Muscle layer of colon (tissue), 2 donors: ENCODE results near the gene PTGER1.
A peak's percentile ranks its signal among the peaks of the same experiment; 100 is the strongest.

Source experiments
- H3K27ac ChIP-seq: one replicate; pipeline ENCODE4 v1.7.0; 2013; ENCODE audit warnings: low read depth, mild to moderate bottlenecking, low read length, moderate library complexity
- H3K27me3 ChIP-seq, 2 donors: one replicate each; pipeline ENCODE4 v1.7.0; 2013; ENCODE audit warnings: low read length in 2 of 2, mild to moderate bottlenecking in 2 of 2; ENCODE audit not compliant: insufficient read depth in 2 of 2, control insufficient read depth in 1 of 2
- H3K36me3 ChIP-seq: one replicate; pipeline ENCODE4 v1.7.0; 2013; ENCODE audit warnings: mild to moderate bottlenecking, low read length; ENCODE audit not compliant: insufficient read depth
- H3K4me1 ChIP-seq: one replicate; pipeline ENCODE4 v1.7.0; 2013; ENCODE audit warnings: mild to moderate bottlenecking, low read length; ENCODE audit not compliant: insufficient read depth
- H3K4me3 ChIP-seq, 2 donors: one replicate each; pipeline ENCODE4 v1.7.0; 2013; ENCODE audit warnings: low read length in 2 of 2, low read depth in 1 of 2, mild to moderate bottlenecking in 1 of 2, moderate library complexity in 1 of 2
- H3K9ac ChIP-seq: one replicate; pipeline ENCODE4 v1.7.0; 2013; ENCODE audit warnings: low read length
- H3K9me3 ChIP-seq: one replicate; pipeline ENCODE4 v1.7.0; 2013; ENCODE audit warnings: mild to moderate bottlenecking, low read length
- donor health status: abdominal sarcoma.
- donor health status: Adenocarcinoma of cecum.

Gene PTGER1

GRCh38 chr19:14446336-14447036 is 28.7 kb downstream of the PTGER1 start:
- no peak overlapping the region for H3K9ac ChIP-seq
- no peaks in the 10 kb centered on the region for H3K4me1 ChIP-seq
- no peaks in the 10 kb centered on the region for H3K9me3 ChIP-seq
- H3K4me3 ChIP-seq, result no peak overlapping the region
- H3K36me3 ChIP-seq, result peaks cover 74% of the 10 kb centered on the region
- no peak overlapping the region for H3K27ac ChIP-seq
- H3K27me3 ChIP-seq, result no peaks in the 10 kb centered on the region

GRCh38 chr19:14443632-14444216 is 31.4 kb downstream of the PTGER1 start:
- Histone ChIP-seq H3K36me3 (peaks cover 50% of the 10 kb centered on the region), H3K4me1 (peaks cover 5% of the 10 kb centered on the region), H3K9me3 (no peaks in the 10 kb centered on the region)

GRCh38 chr19:14442891-14443631 is 32.1 kb downstream of the PTGER1 start:
- Histone ChIP-seq H3K36me3 (peaks cover 43% of the 10 kb centered on the region), H3K27me3 (no peaks in the 10 kb centered on the region), H3K4me3 (no peak overlapping the region), H3K9me3 (no peaks in the 10 kb centered on the region), H3K4me1 (peaks cover 5% of the 10 kb centered on the region), H3K9ac (no peak overlapping the region), H3K27ac (no peak overlapping the region)

More at GRCh38 chr19:14443632-14444216, 31.4 kb downstream of the PTGER1 start:
- no peak overlapping the region for H3K4me3 ChIP-seq
- no peak overlapping the region for H3K9ac ChIP-seq
- no peak overlapping the region for H3K27ac ChIP-seq
- no peaks in the 10 kb centered on the region for H3K27me3 ChIP-seq

- Histone ChIP-seq H3K27me3 (no peaks in the 10 kb centered on the region), H3K9ac (no peak overlapping the region), H3K4me3 (no peak overlapping the region), H3K36me3 (peaks cover 30% of the 10 kb centered on the region), H3K27ac (no peak overlapping the region), H3K4me1 (peaks cover 5% of the 10 kb centered on the region), H3K9me3 (no peaks in the 10 kb centered on the region)
These were observed 33.9 kb downstream of the PTGER1 start for GRCh38 chr19:14441041-14441938.

GRCh38 chr19:14440049-14440448 is 35.1 kb downstream of the PTGER1 start:
- Histone ChIP-seq H3K4me3 (peak overlapping the region in 1 of 2 donors; percentile 18), H3K36me3 (peaks cover 26% of the 10 kb centered on the region), H3K4me1 (peaks cover 11% of the 10 kb centered on the region), H3K9ac (no peak overlapping the region), H3K27ac (no peak overlapping the region), H3K9me3 (no peaks in the 10 kb centered on the region), H3K27me3 (no peaks in the 10 kb centered on the region)

- Histone ChIP-seq H3K27me3 (no peaks in the 10 kb centered on the region), H3K4me1 (peaks cover 21% of the 10 kb centered on the region), H3K27ac (no peak overlapping the region), H3K9me3 (no peaks in the 10 kb centered on the region), H3K36me3 (peaks cover 17% of the 10 kb centered on the region), H3K4me3 (no peak overlapping the region), H3K9ac (no peak overlapping the region)
These were observed 36.1 kb downstream of the PTGER1 start for GRCh38 chr19:14439014-14439413.

GRCh38 chr19:14437578-14438140 is 37.5 kb downstream of the PTGER1 start:
- Histone ChIP-seq H3K27me3 (no peaks in the 10 kb centered on the region), H3K4me3 (no peak overlapping the region), H3K9ac (no peak overlapping the region), H3K27ac (no peak overlapping the region), H3K9me3 (no peaks in the 10 kb centered on the region), H3K4me1 (peaks cover 23% of the 10 kb centered on the region), H3K36me3 (peaks cover 5% of the 10 kb centered on the region)

GRCh38 chr19:14435320-14436050 is 39.7 kb downstream of the PTGER1 start:
- Histone ChIP-seq H3K4me1 (peaks cover 23% of the 10 kb centered on the region), H3K27ac (peak overlapping the region; percentile 81), H3K4me3 (no peak overlapping the region), H3K9me3 (no peaks in the 10 kb centered on the region), H3K9ac (no peak overlapping the region), H3K36me3 (no peaks in the 10 kb centered on the region), H3K27me3 (no peaks in the 10 kb centered on the region)

GRCh38 chr19:14434543-14435319 is 40.4 kb downstream of the PTGER1 start:
- Histone ChIP-seq H3K4me3 (peak overlapping the region in 1 of 2 donors; percentile 64), H3K9ac (peak overlapping the region; percentile 57), H3K4me1 (peaks cover 18% of the 10 kb centered on the region), H3K36me3 (no peaks in the 10 kb centered on the region), H3K27ac (peak overlapping the region; percentile 81), H3K9me3 (no peaks in the 10 kb centered on the region), H3K27me3 (no peaks in the 10 kb centered on the region)
